HepG2 (cell line): Measurements from ENCODE around the gene TLCD3A. TPM values are rescaled to one million over a fixed set of nuclear protein-coding genes. Genes with fewer than 3 reads are reported as not detected.
A peak's percentile ranks its signal among the peaks of the same experiment; 100 is the strongest.

Experiments used
- ARID5B ChIP-seq: IDR thresholded peaks from 2 replicates; pipeline ENCODE4 v1.4.0; 2020; ENCODE audit warnings: mild to moderate bottlenecking, missing genetic modification reagents
- BRF2 ChIP-seq: sonication (generic); formaldehyde crosslinking; IDR thresholded peaks from 2 replicates; pipeline ENCODE4 v1.8.1; 2022; ENCODE audit warnings: mild to moderate bottlenecking, missing genetic modification reagents
- MATR3 ChIP-seq: sonication (generic); formaldehyde crosslinking; IDR thresholded peaks from 2 replicates; pipeline ENCODE4 v1.4.0; 2020; ENCODE audit warnings: missing genetic modification reagents
- MEIS2 ChIP-seq: sonication (generic); formaldehyde crosslinking; IDR thresholded peaks from 2 replicates; pipeline ENCODE4 v1.9.0; 2021; ENCODE audit warnings: mild to moderate bottlenecking, missing genetic modification reagents
- MIER3 ChIP-seq: IDR thresholded peaks from 2 replicates; pipeline ENCODE4 v1.6.1; 2016; ENCODE audit warnings: missing compliant biosample characterization, borderline replicate concordance
- PAXIP1 ChIP-seq: sonication (generic); formaldehyde crosslinking; conservative IDR thresholded peaks from 2 replicates; pipeline ENCODE4 v1.4.0; 2020; ENCODE audit warnings: mild to moderate bottlenecking, missing genetic modification reagents, moderate library complexity
- POGZ ChIP-seq: sonication (generic); formaldehyde crosslinking; IDR thresholded peaks from 2 replicates; pipeline ENCODE4 v1.4.0; 2020; ENCODE audit warnings: mild to moderate bottlenecking, missing genetic modification reagents
- RARG ChIP-seq: sonication (generic); formaldehyde crosslinking; IDR thresholded peaks from 2 replicates; pipeline ENCODE4 v1.4.0; 2020; ENCODE audit warnings: low read depth, mild to moderate bottlenecking, missing genetic modification reagents
- RBFOX2 ChIP-seq: fragments of 200-400 bp; formaldehyde crosslinking; IDR thresholded peaks from 2 replicates; pipeline ENCODE4 v1.6.1; 2017; ENCODE audit warnings: low read depth, mild to moderate bottlenecking, low read length
- REPIN1 ChIP-seq: sonication (generic); formaldehyde crosslinking; IDR thresholded peaks from 2 replicates; pipeline ENCODE4 v1.8.0; 2022; ENCODE audit warnings: missing genetic modification reagents, low read depth, mild to moderate bottlenecking, borderline replicate concordance
- SP2 ChIP-seq: sonication (generic); formaldehyde crosslinking; IDR thresholded peaks from 2 replicates; pipeline ENCODE4 v1.5.1; 2020; ENCODE audit warnings: mild to moderate bottlenecking, missing genetic modification reagents
- SRSF1 ChIP-seq: fragments of 200-400 bp; formaldehyde crosslinking; optimal IDR thresholded peaks from 2 replicates; pipeline ENCODE3; 2017; ENCODE audit warnings: mild to moderate bottlenecking, low read depth, low read length, moderate library complexity
- TEAD3 ChIP-seq: optimal IDR thresholded peaks from 2 replicates; pipeline ENCODE3; 2016; ENCODE audit warnings: borderline replicate concordance
- TMF1 ChIP-seq: sonication (generic); formaldehyde crosslinking; IDR thresholded peaks from 2 replicates; pipeline ENCODE4 v1.8.1; 2022; ENCODE audit warnings: low read depth, missing genetic modification reagents
- ZFAT ChIP-seq: sonication (generic); formaldehyde crosslinking; conservative IDR thresholded peaks from 2 replicates; pipeline ENCODE4 v1.8.1; 2023; ENCODE audit warnings: missing genetic modification reagents, inconsistent platforms
- ZNF180 ChIP-seq: sonication (generic); formaldehyde crosslinking; IDR thresholded peaks from 2 replicates; pipeline ENCODE4 v1.4.0; 2020; ENCODE audit warnings: low read depth, missing genetic modification reagents, borderline replicate concordance
- ZNF264 ChIP-seq: sonication (generic); formaldehyde crosslinking; IDR thresholded peaks from 2 replicates; pipeline ENCODE4 v1.4.0; 2020; ENCODE audit warnings: missing genetic modification reagents
- ZNF296 ChIP-seq: sonication (generic); formaldehyde crosslinking; conservative IDR thresholded peaks from 2 replicates; pipeline ENCODE4 v1.5.0; 2020; ENCODE audit warnings: mild to moderate bottlenecking, missing genetic modification reagents
- ZNF546 ChIP-seq: sonication (generic); formaldehyde crosslinking; conservative IDR thresholded peaks from 2 replicates; pipeline ENCODE4 v1.8.1; 2023; ENCODE audit warnings: mild to moderate bottlenecking, missing genetic modification reagents
- ZNF558 ChIP-seq: sonication (generic); formaldehyde crosslinking; IDR thresholded peaks from 2 replicates; pipeline ENCODE4 v1.9.0; 2022; ENCODE audit warnings: mild to moderate bottlenecking, missing genetic modification reagents, borderline replicate concordance
- ZNF781 ChIP-seq: sonication (generic); formaldehyde crosslinking; IDR thresholded peaks from 2 replicates; pipeline ENCODE4 v1.5.1; 2020; ENCODE audit warnings: borderline replicate concordance, mild to moderate bottlenecking, missing genetic modification reagents; ENCODE audit errors: not compliant biosample characterization
- ZZZ3 ChIP-seq: sonication (generic); formaldehyde crosslinking; IDR thresholded peaks from 2 replicates; pipeline ENCODE4 v1.4.0; 2020; ENCODE audit warnings: missing genetic modification reagents, mild to moderate bottlenecking, borderline replicate concordance
- polyA plus RNA-seq, 8 experiments: library from polyadenylated mRNA; depleted of rRNA in 3 of 8; stranded (reverse) in 7 of 8; unstranded in 1 of 8; fragments of >200 nt; fragmentation: Illumina TruSeq in 4 of 8; extraction: Trizol in 4 of 8; gene quantifications; 2 replicates each; pipeline versions ENCODE4 v1.2.1 to v1.2.3, GENCODE V29; 2011 to 2016; ENCODE audit warnings: low read depth in 4 of 8, missing spikeins in 1 of 8, mixed read lengths in 1 of 8; ENCODE audit not compliant: insufficient read depth in 1 of 8
- total RNA-seq, 5 experiments: library from RNA; depleted of rRNA; stranded (reverse); fragments of >200 nt; fragmentation: Illumina TruSeq; extraction: Trizol; gene quantifications; 2 replicates each; pipeline ENCODE4 v1.2.3, GENCODE V29; 2016; ENCODE audit warnings: low read depth in 1 of 5

Gene TLCD3A
- total and polyA plus RNA-seq, 2 of the 13 experiments (the other 11 are each of a cell fraction or from before 2014, with no cell fraction given), result 25.2 to 46.6 TPM

GRCh38 chr17:752002-752619 is 19.7 kb downstream of the TLCD3A start, which contains the start of gene GEMIN4 (continued):
- TF ChIP-seq ZFAT (CRISPR knock-in tag), result 0 out of 2 replicates have a peak, but pooled peaks have one; percentile 76
- TF ChIP-seq TMF1, result peak; percentile 90
- TF ChIP-seq ZNF296 (CRISPR knock-in tag), result no peak; the same call in 1 of the 2 replicates
- no peak for TF ChIP-seq SRSF1
- TF ChIP-seq ZNF264 (CRISPR knock-in tag), result no peak
- TF ChIP-seq BRF2 (CRISPR knock-in tag), result peak; percentile 87; the same call in 1 of the 2 replicates
- peak; percentile 49; the same call in 1 of the 2 replicates for TF ChIP-seq ZNF558
- peak; percentile 38 for TF ChIP-seq ARID5B
- no peak for TF ChIP-seq RARG (CRISPR knock-in tag)
- no peak; the same call in none of the 2 replicates for TF ChIP-seq MEIS2 (CRISPR knock-in tag)
- TF ChIP-seq ZNF180, result no peak
- no peak for TF ChIP-seq MATR3 (CRISPR knock-in tag)
- TF ChIP-seq ZNF546 (CRISPR knock-in tag), result peak; percentile 60; the same call in 1 of the 2 replicates
- peak; percentile 71 for TF ChIP-seq POGZ
- TF ChIP-seq ZNF781, result peak; percentile 48
- peak; percentile 69; the same call in 1 of the 2 replicates for TF ChIP-seq ZZZ3
- peak; percentile 93 for TF ChIP-seq RBFOX2
- TF ChIP-seq PAXIP1, result peak; percentile 33
- TF ChIP-seq SP2 (CRISPR knock-in tag), result peak; percentile 47; the same call in 1 of the 2 replicates
- peak; percentile 38 for TF ChIP-seq TEAD3
- 0 out of 2 replicates have a peak, but pooled peaks have one; percentile 64 for TF ChIP-seq MIER3 (CRISPR knock-in tag)
- peak; percentile 65 for TF ChIP-seq REPIN1
